Measurements from ENCODE around the gene ANXA11.
A peak's percentile ranks its signal among the peaks of the same experiment; 100 is the strongest.
"Not testable (repeated sequence)": the region's sequence is repeated elsewhere in the genome, so short reads cannot be mapped to it uniquely, and the experiment has no call there.

The ANXA11 gene

GRCh38 chr10:80144696-80145131 lies 60.6 kb downstream of the ANXA11 start:
- peak; percentile 11 for DNase-seq

GRCh38 chr10:80144067-80144695 lies 61.2 kb downstream of the ANXA11 start:
- peak; percentile 21 for DNase-seq

- DNase-seq = no peak
Measured at GRCh38 chr10:80141696-80142460, 63.5 kb downstream of the ANXA11 start.

- DNase-seq = no peak
Measured at GRCh38 chr10:80140251-80140650, 65.1 kb downstream of the ANXA11 start.

- DNase-seq = no peak
Measured at GRCh38 chr10:80139265-80139664, 66.1 kb downstream of the ANXA11 start.

- no peak for DNase-seq
Measured at GRCh38 chr10:80137920-80138319, 67.4 kb downstream of the ANXA11 start.

GRCh38 chr10:80137031-80137862 lies 68.1 kb downstream of the ANXA11 start:
- no peak for DNase-seq

GRCh38 chr10:80136134-80136571 lies 69.2 kb downstream of the ANXA11 start:
- DNase-seq = no peak

GRCh38 chr10:80133687-80134086 lies 71.7 kb downstream of the ANXA11 start:
- DNase-seq = not testable (repeated sequence)

- DNase-seq = no peak
Measured at GRCh38 chr10:80133206-80133605, 72.1 kb downstream of the ANXA11 start.

- no peak for DNase-seq
Measured at GRCh38 chr10:80132299-80133139, 72.8 kb downstream of the ANXA11 start, which contains the start of gene PLAC9. TSS of gene PLAC9 (plus strand) at chr10:80132730. CDS start at chr10:80132763, 33 bp downstream.

GRCh38 chr10:80131499-80131901 lies 73.8 kb downstream of the ANXA11 start:
- DNase-seq = no peak

GRCh38 chr10:80126876-80127275 lies 78.5 kb downstream of the ANXA11 start:
- DNase-seq = no peak

- DNase-seq = no peak
Measured at GRCh38 chr10:80122746-80123145, 82.6 kb downstream of the ANXA11 start.

GRCh38 chr10:80122110-80122710 lies 83.1 kb downstream of the ANXA11 start:
- DNase-seq = no peak

- DNase-seq = no peak
Measured at GRCh38 chr10:80118669-80119068, 86.7 kb downstream of the ANXA11 start.

- DNase-seq = no peak
Measured at GRCh38 chr10:80110986-80111385, 94.4 kb downstream of the ANXA11 start.

GRCh38 chr10:80108576-80109239 lies 96.6 kb downstream of the ANXA11 start:
- DNase-seq = no peak

- no peak for DNase-seq
Measured at GRCh38 chr10:80104066-80104926, 101.0 kb downstream of the ANXA11 start.

All from stimulated activated CD4-positive, alpha-beta T cell treated with anti-CD3 and anti-CD28 coated beads, Interleukin-12 subunit alpha, Interleukin-12 subunit beta, amount 100 ng/mL, for 4 hours (primary cell).